Endothelial cell of umbilical vein (primary cell): ENCODE measurements around the gene DISP3. TPM values are rescaled to one million over a fixed set of nuclear protein-coding genes. Genes with fewer than 3 reads are reported as not detected.

Experiments
- BruUV-seq: library from RNA; stranded (reverse); fragments of 400-500 nt; replicated peaks from 2 replicates; lab custom pipeline; 2021; lab: Mats Ljungman, UMichigan
- CTCF ChIA-PET: fragments of 300-600, 350-600 bp; sonication (Branson Sonifier 250); formaldehyde crosslinking; loops from one replicate; lab custom pipeline; 2021; ENCODE audit warnings: antibody characterized with exemption, inconsistent platforms; lab: Charles Lee
- POLR2A ChIA-PET: fragments of 300-600, 350-600 bp; sonication (Branson Sonifier 250); formaldehyde crosslinking; loops from one replicate; lab custom pipeline; 2021; ENCODE audit warnings: antibody characterized with exemption, inconsistent platforms; lab: Charles Lee
- DNase-seq: peaks from one replicate; pipeline ENCODE4 v3.0.0-alpha.2; 2011; ENCODE audit warnings: low read depth, low spot score
- FAIRE-seq: peaks from 2 replicates; lab custom pipeline; 2011; peaks lifted over from hg19 to GRCh38; lab: Jason Lieb, UNC
- H2AFZ ChIP-seq: 2 replicates; pipeline ENCODE4 v1.6.0; 2012; ENCODE audit warnings: low read depth, low read length, control low read depth, inconsistent platforms
- H3K27ac ChIP-seq: 2 replicates; pipeline ENCODE4 v1.5.1; 2011; ENCODE audit warnings: low read depth, mild to moderate bottlenecking, control low read depth, low read length, moderate library complexity; ENCODE audit not compliant: insufficient read depth
- H3K27me3 ChIP-seq, 2 experiments: 2 replicates each; pipeline versions ENCODE4 v1.6.0 to v1.6.1; 2011; ENCODE audit warnings: low read length in 2 of 2, mixed read lengths in 1 of 2; ENCODE audit not compliant: control insufficient read depth in 2 of 2, insufficient read depth in 2 of 2
- H3K36me3 ChIP-seq, 2 experiments: 2 replicates in 1 of 2; 3 replicates in 1 of 2; pipeline ENCODE4 v1.5.1; 2011; ENCODE audit warnings: low read length in 2 of 2, mild to moderate bottlenecking in 1 of 2, moderate library complexity in 1 of 2; ENCODE audit not compliant: control insufficient read depth in 2 of 2, insufficient read depth in 2 of 2; ENCODE audit errors: extremely low read depth in 1 of 2
- H3K4me1 ChIP-seq: 3 replicates; pipeline ENCODE4 v1.5.1; 2011; ENCODE audit warnings: mild to moderate bottlenecking, low read length; ENCODE audit not compliant: control insufficient read depth, insufficient read depth; ENCODE audit errors: extremely low read depth
- H3K4me2 ChIP-seq: 2 replicates; pipeline ENCODE4 v1.6.1; 2011; ENCODE audit warnings: low read length, control low read depth, mixed read lengths; ENCODE audit not compliant: insufficient read depth
- H3K4me3 ChIP-seq, 3 experiments: fragments of 200-600 bp in 1 of 3; sonication (generic), shearing (Covaris generic) in 1 of 3; replicated peaks in 1 of 3; 2 replicates each; pipeline ENCODE4 v1.5.1; 2011 to 2016; ENCODE audit warnings: control low read depth in 3 of 3, low read length in 3 of 3, mild to moderate bottlenecking in 2 of 3, inconsistent platforms in 1 of 3, low read depth in 1 of 3, moderate library complexity in 1 of 3; ENCODE audit not compliant: insufficient read depth in 1 of 3
- H3K79me2 ChIP-seq: 2 replicates; pipeline ENCODE4 v1.6.0; 2012; ENCODE audit warnings: low read length, inconsistent platforms; ENCODE audit not compliant: control insufficient read depth, insufficient read depth
- H3K9ac ChIP-seq: replicated peaks from 2 replicates; pipeline ENCODE3; 2011; ENCODE audit warnings: low read length, control low read depth; ENCODE audit not compliant: insufficient read depth; ENCODE audit errors: extremely low read depth
- H3K9me1 ChIP-seq: replicated peaks from 3 replicates; pipeline ENCODE4 v1.6.0; 2011; ENCODE audit warnings: mild to moderate bottlenecking, low read length; ENCODE audit not compliant: control insufficient read depth, insufficient read depth; ENCODE audit errors: extremely low read depth
- H3K9me3 ChIP-seq: replicated peaks from 2 replicates; pipeline ENCODE4 v1.5.1; 2012; ENCODE audit warnings: low read length, inconsistent platforms; ENCODE audit not compliant: control insufficient read depth, insufficient read depth
- H4K20me1 ChIP-seq: replicated peaks from 2 replicates; pipeline ENCODE3; 2011; ENCODE audit warnings: mild to moderate bottlenecking, low read length; ENCODE audit not compliant: control insufficient read depth, insufficient read depth; ENCODE audit errors: extremely low read depth
- EZH2 ChIP-seq: IDR thresholded peaks from 2 replicates; pipeline ENCODE4 v1.6.1; 2012; ENCODE audit warnings: borderline replicate concordance, low read depth, mild to moderate bottlenecking, moderate library complexity, low read length, inconsistent platforms; ENCODE audit not compliant: severe bottlenecking
- FOS ChIP-seq: IDR thresholded peaks from 2 replicates; pipeline ENCODE4 v1.6.1; 2011; ENCODE audit warnings: mild to moderate bottlenecking, low read length, moderate library complexity, borderline replicate concordance; ENCODE audit not compliant: insufficient read depth
- GATA2 ChIP-seq: IDR thresholded peaks from 2 replicates; pipeline ENCODE4 v1.7.0; 2011; ENCODE audit warnings: low read depth, mild to moderate bottlenecking, moderate library complexity, mixed read lengths, low read length; ENCODE audit not compliant: insufficient read length, insufficient read depth
- JUN ChIP-seq: IDR thresholded peaks from 2 replicates; pipeline ENCODE4 v1.6.1; 2011; ENCODE audit warnings: borderline replicate concordance, low read depth; ENCODE audit not compliant: insufficient read length, insufficient read depth
- MAX ChIP-seq: IDR thresholded peaks from 2 replicates; pipeline ENCODE4 v1.6.1; 2011; ENCODE audit not compliant: insufficient read depth, insufficient read length
- MYC ChIP-seq: IDR thresholded peaks from one replicate; pipeline ENCODE4 v1.6.1; 2011; ENCODE audit warnings: mild to moderate bottlenecking, low read depth, low read length
- POLR2A ChIP-seq: IDR thresholded peaks from 2 replicates; pipeline ENCODE4 v1.6.1; 2012; ENCODE audit warnings: low read depth, mild to moderate bottlenecking, control low read depth, low read length
- POLR2AphosphoS5 ChIP-seq: IDR thresholded peaks from 2 replicates; pipeline ENCODE4 v1.6.1; 2012; ENCODE audit warnings: low read depth, mild to moderate bottlenecking, control low read depth, low read length, moderate library complexity; ENCODE audit not compliant: insufficient read depth
- dilution Hi-C: fragments of 300-500 bp; cut with MboI; formaldehyde crosslinking; loops from one replicate; pipeline ENCODE4 v1.15.0; 2019; ENCODE audit warnings: low sequenced_read_pairs; ENCODE audit not compliant: extremely low pct_ligation_motif_present
- intact Hi-C: fragments of 100-400 bp; cut with micrococcal nuclease; formaldehyde crosslinking; loops from one replicate; pipeline ENCODE4 v1.10.0; 2022
- polyA plus RNA-seq, 4 experiments: library from polyadenylated mRNA; depleted of rRNA in 3 of 4; stranded (reverse) in 3 of 4; unstranded in 1 of 4; fragments of >200 nt; gene quantifications; 2 replicates each; pipeline versions ENCODE4 v1.2.1 to v1.2.3, GENCODE V29; 2011 to 2012; ENCODE audit warnings: missing spikeins in 1 of 4
- total RNA-seq: library from RNA; stranded (reverse); gene quantifications from 2 replicates; pipeline ENCODE4 v1.2.3, GENCODE V29; 2021
- TF ChIP-seq, protein P1 (sequence below), 2 donors: IDR thresholded peaks; 1 replicate in 1 of 2; 2 replicates in 1 of 2; pipeline ENCODE4 v1.5.1; 2011; ENCODE audit warnings: low read length in 2 of 2, mild to moderate bottlenecking in 2 of 2, moderate library complexity in 2 of 2, control low read depth in 1 of 2, inconsistent platforms in 1 of 2, low read depth in 1 of 2; ENCODE audit not compliant: insufficient read depth in 1 of 2; ENCODE audit errors: extremely low read depth in 1 of 2

The DISP3 gene
- total and polyA plus RNA-seq, 2 donors (not counting 3 experiments of a cell fraction or from before 2014, with no cell fraction given): 0.26 to 0.49 TPM

GRCh38 chr1:11487196-11487751 lies 8.3 kb downstream of the DISP3 start:
- dilution Hi-C loops: no loop called here
- FAIRE-seq: no peak
- POLR2A ChIA-PET: no interaction called here

More at GRCh38 chr1:11487196-11487751, 8.3 kb downstream of the DISP3 start:
- TF ChIP-seq JUN: no peak
- TF ChIP-seq MYC: no peak
- no peak for TF ChIP-seq EZH2
- TF ChIP-seq GATA2: no peak
- TF ChIP-seq, protein P1, sequence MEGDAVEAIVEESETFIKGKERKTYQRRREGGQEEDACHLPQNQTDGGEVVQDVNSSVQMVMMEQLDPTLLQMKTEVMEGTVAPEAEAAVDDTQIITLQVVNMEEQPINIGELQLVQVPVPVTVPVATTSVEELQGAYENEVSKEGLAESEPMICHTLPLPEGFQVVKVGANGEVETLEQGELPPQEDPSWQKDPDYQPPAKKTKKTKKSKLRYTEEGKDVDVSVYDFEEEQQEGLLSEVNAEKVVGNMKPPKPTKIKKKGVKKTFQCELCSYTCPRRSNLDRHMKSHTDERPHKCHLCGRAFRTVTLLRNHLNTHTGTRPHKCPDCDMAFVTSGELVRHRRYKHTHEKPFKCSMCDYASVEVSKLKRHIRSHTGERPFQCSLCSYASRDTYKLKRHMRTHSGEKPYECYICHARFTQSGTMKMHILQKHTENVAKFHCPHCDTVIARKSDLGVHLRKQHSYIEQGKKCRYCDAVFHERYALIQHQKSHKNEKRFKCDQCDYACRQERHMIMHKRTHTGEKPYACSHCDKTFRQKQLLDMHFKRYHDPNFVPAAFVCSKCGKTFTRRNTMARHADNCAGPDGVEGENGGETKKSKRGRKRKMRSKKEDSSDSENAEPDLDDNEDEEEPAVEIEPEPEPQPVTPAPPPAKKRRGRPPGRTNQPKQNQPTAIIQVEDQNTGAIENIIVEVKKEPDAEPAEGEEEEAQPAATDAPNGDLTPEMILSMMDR (IDR thresholded peaks at IDR 0.05; ENCODE audit: extremely low read depth in 1 of 2, insufficient read depth in 1 of 2, low read depth in 1 of 2, low read length in 2 of 2): no peak
- TF ChIP-seq POLR2AphosphoS5: no peak
- TF ChIP-seq POLR2A: no peak
- TF ChIP-seq FOS: no peak
- TF ChIP-seq MAX: no peak
- intact Hi-C loops: no loop called here
- Histone ChIP-seq H3K9ac (no peak overlapping the region), H3K9me1 (no peaks in the 10 kb centered on the region), H3K4me2 (no peak overlapping the region), H3K79me2 (no peaks in the 10 kb centered on the region), H2AFZ (no peak overlapping the region), H3K4me3 (no peak overlapping the region), H4K20me1 (no peaks in the 10 kb centered on the region), H3K9me3 (no peaks in the 10 kb centered on the region), H3K27ac (no peak overlapping the region), H3K27me3 (no peaks in the 10 kb centered on the region), H3K36me3 (no peaks in the 10 kb centered on the region), H3K4me1 (no peaks in the 10 kb centered on the region)
- CTCF ChIA-PET: interaction anchor here (0.9 kb wide), 1 partner anchor 9 kb away, joined by 3 read pairs; no protein-coding TSS in a partner anchor
- no TSS peak for BruUV-seq
- DNase-seq: no peak
